GM12864 (cell line): Measurements from ENCODE around the gene WDR49.

Experiments used
- DNase-seq: peaks from one replicate; pipeline ENCODE4 v3.0.0-alpha.2; 2011; ENCODE audit warnings: low read depth
- H3K4me3 ChIP-seq: 2 replicates; pipeline ENCODE4 v1.5.1; 2011; ENCODE audit warnings: mild to moderate bottlenecking, low read depth, low read length, control low read depth
- CTCF ChIP-seq: IDR thresholded peaks from 2 replicates; pipeline ENCODE4 v1.5.1; 2011; ENCODE audit warnings: low read depth, mild to moderate bottlenecking, moderate library complexity, low read length, control low read depth, inconsistent platforms; ENCODE audit errors: missing control alignments

WDR49 gene

GRCh38 chr3:167502401-167502800 is 151.3 kb downstream of the WDR49 start:
- no peak for TF ChIP-seq CTCF
- DNase-seq = no peak
- H3K4me3 ChIP-seq = no peak overlapping the region

- no peak for DNase-seq
- no peak for TF ChIP-seq CTCF
- no peak overlapping the region for H3K4me3 ChIP-seq
These were observed 151.8 kb downstream of the WDR49 start for GRCh38 chr3:167501941-167502340.

- no peak for DNase-seq
- TF ChIP-seq CTCF = no peak
- H3K4me3 ChIP-seq = no peak overlapping the region
These were observed 155.8 kb downstream of the WDR49 start for GRCh38 chr3:167497903-167498302.

- no peak for DNase-seq
- no peak overlapping the region for H3K4me3 ChIP-seq
- peak; percentile 63 for TF ChIP-seq CTCF
These were observed 160.5 kb downstream of the WDR49 start for GRCh38 chr3:167493244-167493643.

GRCh38 chr3:167491621-167492020 is 162.1 kb downstream of the WDR49 start:
- DNase-seq = no peak
- TF ChIP-seq CTCF = no peak
- no peak overlapping the region for H3K4me3 ChIP-seq

- TF ChIP-seq CTCF = no peak
- no peak for DNase-seq
These were observed 164.2 kb downstream of the WDR49 start for GRCh38 chr3:167489571-167489970.

GRCh38 chr3:167487556-167487955 is 166.2 kb downstream of the WDR49 start:
- H3K4me3 ChIP-seq = no peak overlapping the region
- no peak for DNase-seq
- TF ChIP-seq CTCF = no peak

More at GRCh38 chr3:167489571-167489970, 164.2 kb downstream of the WDR49 start:
- H3K4me3 ChIP-seq = no peak overlapping the region
